ENCODE data around the gene PLOD1. TPM values are rescaled to one million over a fixed set of nuclear protein-coding genes. Genes with fewer than 3 reads are reported as not detected.
A peak's percentile ranks its signal among the peaks of the same experiment; 100 is the strongest.

Gene PLOD1
- total and polyA plus RNA-seq, 2 experiments from 2014 or later: 22.4 to 62.9 TPM

DNA sequence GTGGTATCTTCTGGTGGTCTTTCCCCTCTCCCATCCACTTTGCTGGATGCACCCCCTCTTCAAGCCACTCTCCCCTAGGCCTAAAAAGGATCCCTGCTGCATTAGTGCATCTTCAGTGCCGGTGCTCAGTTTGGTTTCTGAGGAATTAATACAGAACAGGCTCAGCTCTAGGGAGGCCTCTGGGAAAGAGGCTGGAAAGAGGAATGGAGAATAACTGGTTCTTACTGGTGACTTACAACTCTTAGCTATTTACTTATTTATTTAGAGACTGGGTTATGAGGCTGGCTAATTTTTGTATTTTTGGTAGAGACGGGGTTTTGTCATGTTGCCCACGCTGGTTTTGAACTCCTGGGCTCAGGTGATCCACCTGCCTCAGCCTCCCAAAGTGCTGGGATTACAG is 64.7 kb downstream of the PLOD1 start (continued):
- TF ChIP-seq, protein P1, sequence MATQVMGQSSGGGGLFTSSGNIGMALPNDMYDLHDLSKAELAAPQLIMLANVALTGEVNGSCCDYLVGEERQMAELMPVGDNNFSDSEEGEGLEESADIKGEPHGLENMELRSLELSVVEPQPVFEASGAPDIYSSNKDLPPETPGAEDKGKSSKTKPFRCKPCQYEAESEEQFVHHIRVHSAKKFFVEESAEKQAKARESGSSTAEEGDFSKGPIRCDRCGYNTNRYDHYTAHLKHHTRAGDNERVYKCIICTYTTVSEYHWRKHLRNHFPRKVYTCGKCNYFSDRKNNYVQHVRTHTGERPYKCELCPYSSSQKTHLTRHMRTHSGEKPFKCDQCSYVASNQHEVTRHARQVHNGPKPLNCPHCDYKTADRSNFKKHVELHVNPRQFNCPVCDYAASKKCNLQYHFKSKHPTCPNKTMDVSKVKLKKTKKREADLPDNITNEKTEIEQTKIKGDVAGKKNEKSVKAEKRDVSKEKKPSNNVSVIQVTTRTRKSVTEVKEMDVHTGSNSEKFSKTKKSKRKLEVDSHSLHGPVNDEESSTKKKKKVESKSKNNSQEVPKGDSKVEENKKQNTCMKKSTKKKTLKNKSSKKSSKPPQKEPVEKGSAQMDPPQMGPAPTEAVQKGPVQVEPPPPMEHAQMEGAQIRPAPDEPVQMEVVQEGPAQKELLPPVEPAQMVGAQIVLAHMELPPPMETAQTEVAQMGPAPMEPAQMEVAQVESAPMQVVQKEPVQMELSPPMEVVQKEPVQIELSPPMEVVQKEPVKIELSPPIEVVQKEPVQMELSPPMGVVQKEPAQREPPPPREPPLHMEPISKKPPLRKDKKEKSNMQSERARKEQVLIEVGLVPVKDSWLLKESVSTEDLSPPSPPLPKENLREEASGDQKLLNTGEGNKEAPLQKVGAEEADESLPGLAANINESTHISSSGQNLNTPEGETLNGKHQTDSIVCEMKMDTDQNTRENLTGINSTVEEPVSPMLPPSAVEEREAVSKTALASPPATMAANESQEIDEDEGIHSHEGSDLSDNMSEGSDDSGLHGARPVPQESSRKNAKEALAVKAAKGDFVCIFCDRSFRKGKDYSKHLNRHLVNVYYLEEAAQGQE (IDR thresholded peaks at IDR 0.05; ENCODE audit: unreplicated experiment): no peak
- TF ChIP-seq, protein P2, sequence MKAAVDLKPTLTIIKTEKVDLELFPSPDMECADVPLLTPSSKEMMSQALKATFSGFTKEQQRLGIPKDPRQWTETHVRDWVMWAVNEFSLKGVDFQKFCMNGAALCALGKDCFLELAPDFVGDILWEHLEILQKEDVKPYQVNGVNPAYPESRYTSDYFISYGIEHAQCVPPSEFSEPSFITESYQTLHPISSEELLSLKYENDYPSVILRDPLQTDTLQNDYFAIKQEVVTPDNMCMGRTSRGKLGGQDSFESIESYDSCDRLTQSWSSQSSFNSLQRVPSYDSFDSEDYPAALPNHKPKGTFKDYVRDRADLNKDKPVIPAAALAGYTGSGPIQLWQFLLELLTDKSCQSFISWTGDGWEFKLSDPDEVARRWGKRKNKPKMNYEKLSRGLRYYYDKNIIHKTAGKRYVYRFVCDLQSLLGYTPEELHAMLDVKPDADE (IDR thresholded peaks at IDR 0.05): no peak
- no peak for TF ChIP-seq EZH2 (IDR thresholded peaks at IDR 0.05; ENCODE audit: low read depth, unreplicated experiment)
- TF ChIP-seq, protein P3, sequence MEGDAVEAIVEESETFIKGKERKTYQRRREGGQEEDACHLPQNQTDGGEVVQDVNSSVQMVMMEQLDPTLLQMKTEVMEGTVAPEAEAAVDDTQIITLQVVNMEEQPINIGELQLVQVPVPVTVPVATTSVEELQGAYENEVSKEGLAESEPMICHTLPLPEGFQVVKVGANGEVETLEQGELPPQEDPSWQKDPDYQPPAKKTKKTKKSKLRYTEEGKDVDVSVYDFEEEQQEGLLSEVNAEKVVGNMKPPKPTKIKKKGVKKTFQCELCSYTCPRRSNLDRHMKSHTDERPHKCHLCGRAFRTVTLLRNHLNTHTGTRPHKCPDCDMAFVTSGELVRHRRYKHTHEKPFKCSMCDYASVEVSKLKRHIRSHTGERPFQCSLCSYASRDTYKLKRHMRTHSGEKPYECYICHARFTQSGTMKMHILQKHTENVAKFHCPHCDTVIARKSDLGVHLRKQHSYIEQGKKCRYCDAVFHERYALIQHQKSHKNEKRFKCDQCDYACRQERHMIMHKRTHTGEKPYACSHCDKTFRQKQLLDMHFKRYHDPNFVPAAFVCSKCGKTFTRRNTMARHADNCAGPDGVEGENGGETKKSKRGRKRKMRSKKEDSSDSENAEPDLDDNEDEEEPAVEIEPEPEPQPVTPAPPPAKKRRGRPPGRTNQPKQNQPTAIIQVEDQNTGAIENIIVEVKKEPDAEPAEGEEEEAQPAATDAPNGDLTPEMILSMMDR (conservative IDR thresholded peaks at IDR 0.05; ENCODE audit: low read depth in 2 of 2): no peak
- no peak for TF ChIP-seq POLR2AphosphoS5 (IDR thresholded peaks at IDR 0.05; ENCODE audit: low read depth)
- no peak for TF ChIP-seq NANOG (IDR thresholded peaks at IDR 0.05; ENCODE audit: borderline replicate concordance)
- no peak for TF ChIP-seq ZNF114 (CRISPR knock-in tag; IDR thresholded peaks at IDR 0.05)
- no peak for TF ChIP-seq JUNB (IDR thresholded peaks at IDR 0.05; ENCODE audit: unreplicated experiment)
- TF ChIP-seq EZH2phosphoT487 (IDR thresholded peaks at IDR 0.05; ENCODE audit: unreplicated experiment): no peak

DNA sequence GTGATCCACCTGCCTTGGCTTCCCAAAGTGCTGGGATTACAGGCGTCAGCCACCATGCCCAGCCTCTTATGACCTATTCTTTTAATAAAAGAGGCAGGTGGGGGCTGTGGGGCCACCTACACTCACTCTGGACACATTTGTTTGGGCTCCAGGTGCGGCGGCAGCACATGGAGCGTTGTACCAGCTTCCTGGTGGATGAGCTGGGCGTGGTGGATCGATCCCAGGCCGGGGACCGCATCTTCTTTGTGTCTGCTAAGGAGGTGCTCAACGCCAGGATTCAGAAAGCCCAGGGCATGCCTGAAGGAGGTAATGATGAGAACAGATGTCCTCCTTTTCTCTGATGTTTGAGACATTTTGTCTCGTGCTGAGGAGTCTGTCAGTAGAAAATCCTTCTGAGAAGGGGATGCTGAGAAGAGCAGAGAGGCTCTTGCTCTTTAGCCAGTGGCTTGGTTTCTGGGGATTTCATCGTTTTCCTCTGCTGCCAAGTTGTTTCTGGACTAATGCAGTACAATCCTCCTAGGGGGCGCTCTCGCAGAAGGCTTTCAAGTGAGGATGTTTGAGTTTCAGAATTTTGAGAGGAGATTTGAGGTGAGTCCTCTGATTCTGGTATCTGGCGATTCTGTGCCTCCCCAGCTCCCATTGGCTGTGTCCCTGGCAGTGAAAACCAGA is 66.9 kb downstream of the PLOD1 start:
- H3K4me1 Mint-ChIP-seq: no peaks in the 10 kb centered on the region
- Histone ChIP-seq H3K36me3 (ENCODE audit: insufficient read depth) (peaks cover 64% of the 10 kb centered on the region), H4K20me1 (replicated peaks; ENCODE audit: insufficient read depth) (no peaks in the 10 kb centered on the region), H3K79me2 (replicated peaks; ENCODE audit: insufficient read depth) (no peaks in the 10 kb centered on the region), H3K4me3 (no peak overlapping the region), H3K4me2 (no peak overlapping the region), H3F3A (replicated peaks; ENCODE audit: low read depth) (peaks cover 3% of the 10 kb centered on the region), H3K9me2 (ENCODE audit: insufficient read depth) (no peaks in the 10 kb centered on the region), H2AFZ (no peak overlapping the region), H3K27me3 (ENCODE audit: insufficient read depth) (no peaks in the 10 kb centered on the region), H3K27ac (ENCODE audit: low read depth) (peak overlapping the region; percentile 39; the same call in 1 of the 2 replicates), H3K4me1 (ENCODE audit: insufficient read depth) (no peaks in the 10 kb centered on the region)
- H3K9me3 Mint-ChIP-seq: no peaks in the 10 kb centered on the region; the same call in 2 of the 3 replicates
- ATAC-seq (peak; percentile 76), DNase-seq (ENCODE audit: low spot score) (peak; percentile 89)
- TF ChIP-seq ZNF114 (CRISPR knock-in tag; IDR thresholded peaks at IDR 0.05): no peak
- TF ChIP-seq, protein P1 (IDR thresholded peaks at IDR 0.05; ENCODE audit: unreplicated experiment): no peak
- TF ChIP-seq, protein P3 (conservative IDR thresholded peaks at IDR 0.05; ENCODE audit: low read depth in 2 of 2): peak; percentile 78 to 86
- H3K4me3 Mint-ChIP-seq: no peak overlapping the region
- peaks cover 2% of the 10 kb centered on the region for H3K27me3 Mint-ChIP-seq (ENCODE audit: insufficient read depth, low read depth, poor library complexity)
- peak overlapping the region; percentile 85 for H3K27ac Mint-ChIP-seq
- peaks cover 87% of the 10 kb centered on the region for H3K36me3 Mint-ChIP-seq (ENCODE audit: low read depth)
